ENCODE measurements around the gene FUCA1.

DNA sequence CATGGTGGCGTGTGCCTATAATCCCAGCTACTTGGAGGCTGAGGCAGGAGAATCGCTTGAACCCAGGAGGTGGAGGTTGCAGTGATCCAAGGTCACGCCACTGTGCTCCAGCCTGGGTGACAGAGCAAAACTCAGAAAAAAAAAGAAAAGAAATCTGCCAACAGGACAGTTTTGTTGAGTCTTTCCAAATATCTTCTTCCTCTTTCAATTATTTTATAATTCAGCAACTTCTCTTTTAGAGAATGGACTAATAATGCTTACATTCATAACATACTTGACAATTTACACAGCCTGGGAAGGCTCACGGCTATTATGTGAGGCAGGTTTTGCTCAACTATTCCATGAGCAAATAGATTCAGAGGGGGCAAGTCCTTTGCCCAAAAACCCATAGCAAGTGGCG is 27.0 kb upstream of the FUCA1 start:
- TF ChIP-seq, protein P1, sequence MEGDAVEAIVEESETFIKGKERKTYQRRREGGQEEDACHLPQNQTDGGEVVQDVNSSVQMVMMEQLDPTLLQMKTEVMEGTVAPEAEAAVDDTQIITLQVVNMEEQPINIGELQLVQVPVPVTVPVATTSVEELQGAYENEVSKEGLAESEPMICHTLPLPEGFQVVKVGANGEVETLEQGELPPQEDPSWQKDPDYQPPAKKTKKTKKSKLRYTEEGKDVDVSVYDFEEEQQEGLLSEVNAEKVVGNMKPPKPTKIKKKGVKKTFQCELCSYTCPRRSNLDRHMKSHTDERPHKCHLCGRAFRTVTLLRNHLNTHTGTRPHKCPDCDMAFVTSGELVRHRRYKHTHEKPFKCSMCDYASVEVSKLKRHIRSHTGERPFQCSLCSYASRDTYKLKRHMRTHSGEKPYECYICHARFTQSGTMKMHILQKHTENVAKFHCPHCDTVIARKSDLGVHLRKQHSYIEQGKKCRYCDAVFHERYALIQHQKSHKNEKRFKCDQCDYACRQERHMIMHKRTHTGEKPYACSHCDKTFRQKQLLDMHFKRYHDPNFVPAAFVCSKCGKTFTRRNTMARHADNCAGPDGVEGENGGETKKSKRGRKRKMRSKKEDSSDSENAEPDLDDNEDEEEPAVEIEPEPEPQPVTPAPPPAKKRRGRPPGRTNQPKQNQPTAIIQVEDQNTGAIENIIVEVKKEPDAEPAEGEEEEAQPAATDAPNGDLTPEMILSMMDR (IDR thresholded peaks at IDR 0.05) = no peak
- no peak for TF ChIP-seq POLR2AphosphoS5 (IDR thresholded peaks at IDR 0.05; ENCODE audit: low read depth, low read length)
- TF ChIP-seq, protein P2, sequence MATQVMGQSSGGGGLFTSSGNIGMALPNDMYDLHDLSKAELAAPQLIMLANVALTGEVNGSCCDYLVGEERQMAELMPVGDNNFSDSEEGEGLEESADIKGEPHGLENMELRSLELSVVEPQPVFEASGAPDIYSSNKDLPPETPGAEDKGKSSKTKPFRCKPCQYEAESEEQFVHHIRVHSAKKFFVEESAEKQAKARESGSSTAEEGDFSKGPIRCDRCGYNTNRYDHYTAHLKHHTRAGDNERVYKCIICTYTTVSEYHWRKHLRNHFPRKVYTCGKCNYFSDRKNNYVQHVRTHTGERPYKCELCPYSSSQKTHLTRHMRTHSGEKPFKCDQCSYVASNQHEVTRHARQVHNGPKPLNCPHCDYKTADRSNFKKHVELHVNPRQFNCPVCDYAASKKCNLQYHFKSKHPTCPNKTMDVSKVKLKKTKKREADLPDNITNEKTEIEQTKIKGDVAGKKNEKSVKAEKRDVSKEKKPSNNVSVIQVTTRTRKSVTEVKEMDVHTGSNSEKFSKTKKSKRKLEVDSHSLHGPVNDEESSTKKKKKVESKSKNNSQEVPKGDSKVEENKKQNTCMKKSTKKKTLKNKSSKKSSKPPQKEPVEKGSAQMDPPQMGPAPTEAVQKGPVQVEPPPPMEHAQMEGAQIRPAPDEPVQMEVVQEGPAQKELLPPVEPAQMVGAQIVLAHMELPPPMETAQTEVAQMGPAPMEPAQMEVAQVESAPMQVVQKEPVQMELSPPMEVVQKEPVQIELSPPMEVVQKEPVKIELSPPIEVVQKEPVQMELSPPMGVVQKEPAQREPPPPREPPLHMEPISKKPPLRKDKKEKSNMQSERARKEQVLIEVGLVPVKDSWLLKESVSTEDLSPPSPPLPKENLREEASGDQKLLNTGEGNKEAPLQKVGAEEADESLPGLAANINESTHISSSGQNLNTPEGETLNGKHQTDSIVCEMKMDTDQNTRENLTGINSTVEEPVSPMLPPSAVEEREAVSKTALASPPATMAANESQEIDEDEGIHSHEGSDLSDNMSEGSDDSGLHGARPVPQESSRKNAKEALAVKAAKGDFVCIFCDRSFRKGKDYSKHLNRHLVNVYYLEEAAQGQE (IDR thresholded peaks at IDR 0.05; ENCODE audit: insufficient read depth in 1 of 2, low read depth in 2 of 2, low read length in 1 of 2) = no peak
